ENCODE results near the gene SH3RF3.
"Not testable (repeated sequence)": the region's sequence is repeated elsewhere in the genome, so short reads cannot be mapped to it uniquely, and the experiment has no call there.

Gene SH3RF3

DNA sequence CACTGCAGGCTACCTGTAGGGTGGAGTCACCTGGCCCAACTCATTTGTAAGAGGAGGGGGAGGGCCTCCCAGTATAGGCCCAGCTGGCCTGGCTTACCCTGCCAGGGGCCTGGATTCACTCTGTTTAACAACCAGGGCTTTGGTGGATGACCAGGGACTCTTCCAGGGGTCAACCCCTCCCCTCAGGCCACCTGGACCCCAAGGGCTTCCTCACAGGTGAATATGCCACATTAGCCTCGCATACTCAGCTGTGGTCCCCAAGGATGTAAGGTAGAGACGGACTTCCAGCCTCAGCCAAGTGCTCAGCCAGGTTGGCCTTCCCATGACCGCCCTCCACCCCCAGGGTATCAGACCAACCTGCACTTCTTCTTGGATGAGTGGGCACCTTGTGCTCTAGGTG is 8.8 kb upstream of the SH3RF3 start:
- Mint-ChIP-seq H3K27ac (no peak overlapping the region), H3K4me3 (no peak overlapping the region), H3K36me3 (ENCODE audit: low read depth) (peaks cover 6% of the 10 kb centered on the region), H3K27me3 (ENCODE audit: low read depth, poor library complexity) (peaks cover 2% of the 10 kb centered on the region), H3K9me3 (peaks cover 38% of the 10 kb centered on the region), H3K4me1 (peaks cover 24% of the 10 kb centered on the region)
- DNase-seq: no peak
- TF ChIP-seq, protein P1, sequence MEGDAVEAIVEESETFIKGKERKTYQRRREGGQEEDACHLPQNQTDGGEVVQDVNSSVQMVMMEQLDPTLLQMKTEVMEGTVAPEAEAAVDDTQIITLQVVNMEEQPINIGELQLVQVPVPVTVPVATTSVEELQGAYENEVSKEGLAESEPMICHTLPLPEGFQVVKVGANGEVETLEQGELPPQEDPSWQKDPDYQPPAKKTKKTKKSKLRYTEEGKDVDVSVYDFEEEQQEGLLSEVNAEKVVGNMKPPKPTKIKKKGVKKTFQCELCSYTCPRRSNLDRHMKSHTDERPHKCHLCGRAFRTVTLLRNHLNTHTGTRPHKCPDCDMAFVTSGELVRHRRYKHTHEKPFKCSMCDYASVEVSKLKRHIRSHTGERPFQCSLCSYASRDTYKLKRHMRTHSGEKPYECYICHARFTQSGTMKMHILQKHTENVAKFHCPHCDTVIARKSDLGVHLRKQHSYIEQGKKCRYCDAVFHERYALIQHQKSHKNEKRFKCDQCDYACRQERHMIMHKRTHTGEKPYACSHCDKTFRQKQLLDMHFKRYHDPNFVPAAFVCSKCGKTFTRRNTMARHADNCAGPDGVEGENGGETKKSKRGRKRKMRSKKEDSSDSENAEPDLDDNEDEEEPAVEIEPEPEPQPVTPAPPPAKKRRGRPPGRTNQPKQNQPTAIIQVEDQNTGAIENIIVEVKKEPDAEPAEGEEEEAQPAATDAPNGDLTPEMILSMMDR (IDR thresholded peaks at IDR 0.05): no peak

GRCh38 chr2:109120686-109121085 is 8.3 kb upstream of the SH3RF3 start:
- H3K36me3 Mint-ChIP-seq (ENCODE audit: low read depth); H3K4me3 Mint-ChIP-seq; H3K27me3 Mint-ChIP-seq (ENCODE audit: low read depth, poor library complexity); DNase-seq: not testable (repeated sequence)
- peaks cover 29% of the 10 kb centered on the region for H3K4me1 Mint-ChIP-seq
- H3K27ac Mint-ChIP-seq: peak overlapping the region; percentile 25
- H3K9me3 Mint-ChIP-seq: peaks cover 34% of the 10 kb centered on the region

DNA sequence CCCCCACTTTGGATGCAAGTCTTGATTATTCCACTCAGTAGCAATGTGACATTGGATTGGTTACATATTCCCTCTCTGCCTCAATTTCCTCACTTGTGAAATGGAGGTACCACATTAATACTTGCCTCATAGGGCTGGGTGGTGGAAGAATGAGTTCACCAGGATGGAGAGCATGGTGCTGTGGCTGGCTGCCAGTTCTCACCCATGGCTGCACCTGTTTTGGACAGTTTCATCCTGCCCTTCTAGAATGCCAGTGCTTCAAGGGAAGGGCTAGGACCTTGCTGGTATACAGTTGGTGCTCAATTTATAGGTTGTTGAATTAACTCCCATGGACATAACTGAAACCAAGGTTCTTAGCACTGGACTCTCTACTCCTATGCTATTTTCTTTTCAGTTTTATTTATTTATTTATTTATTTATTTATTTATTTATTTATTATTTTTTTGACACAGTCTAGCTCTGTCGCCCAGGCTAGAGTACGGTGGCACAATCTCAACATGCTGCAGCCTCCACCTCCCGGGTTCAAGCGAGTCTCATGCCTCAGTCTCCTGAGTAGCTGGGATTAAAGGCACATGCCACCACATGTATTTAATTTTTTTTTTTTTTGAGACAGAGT is 5.3 kb upstream of the SH3RF3 start:
- H3K36me3 Mint-ChIP-seq (ENCODE audit: low read depth): no peaks in the 10 kb centered on the region
- peaks cover 13% of the 10 kb centered on the region for H3K9me3 Mint-ChIP-seq
- peaks cover 4% of the 10 kb centered on the region for H3K27me3 Mint-ChIP-seq (ENCODE audit: low read depth, poor library complexity)
- H3K27ac Mint-ChIP-seq: no peak overlapping the region
- H3K4me3 Mint-ChIP-seq: no peak overlapping the region
- TF ChIP-seq, protein P1 (IDR thresholded peaks at IDR 0.05): no peak
- H3K4me1 Mint-ChIP-seq: peaks cover 29% of the 10 kb centered on the region
- DNase-seq: no peak

DNA sequence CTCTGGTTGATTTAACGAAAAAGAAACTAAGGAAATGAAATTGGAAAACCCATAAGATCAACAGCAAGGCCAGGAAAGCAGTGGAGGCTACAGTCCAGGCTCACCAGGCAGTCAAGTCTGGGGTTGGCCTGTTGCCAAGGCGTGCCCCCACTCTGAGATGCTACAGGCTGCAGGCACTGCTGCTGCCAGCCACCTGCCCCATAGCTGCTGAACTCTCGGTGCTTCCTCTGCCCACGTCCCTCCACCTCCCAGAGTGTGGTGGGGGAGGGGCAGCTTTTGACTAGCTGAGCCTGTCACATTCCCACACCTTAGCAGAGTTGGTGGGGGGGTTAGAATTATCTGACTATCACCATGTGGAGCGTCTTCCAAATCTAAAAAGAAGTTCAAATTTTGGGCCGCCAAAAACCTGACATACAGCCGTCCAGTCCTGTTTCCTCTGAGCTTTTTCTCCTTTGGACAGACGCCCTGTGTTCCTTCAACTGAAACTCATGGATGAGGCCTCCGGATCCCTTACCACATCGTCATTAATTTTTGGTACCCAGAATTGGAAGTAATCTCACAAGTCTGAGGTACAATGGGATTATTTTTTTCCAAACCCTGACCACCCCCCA is 3.9 kb upstream of the SH3RF3 start:
- peaks cover 6% of the 10 kb centered on the region for H3K27me3 Mint-ChIP-seq (ENCODE audit: low read depth, poor library complexity)
- no peak overlapping the region for H3K4me3 Mint-ChIP-seq
- TF ChIP-seq, protein P1 (IDR thresholded peaks at IDR 0.05): no peak
- peaks cover 5% of the 10 kb centered on the region for H3K9me3 Mint-ChIP-seq
- DNase-seq: peak; percentile 27
- H3K27ac Mint-ChIP-seq: no peak overlapping the region
- H3K36me3 Mint-ChIP-seq (ENCODE audit: low read depth): no peaks in the 10 kb centered on the region
- H3K4me1 Mint-ChIP-seq: peaks cover 31% of the 10 kb centered on the region

DNA sequence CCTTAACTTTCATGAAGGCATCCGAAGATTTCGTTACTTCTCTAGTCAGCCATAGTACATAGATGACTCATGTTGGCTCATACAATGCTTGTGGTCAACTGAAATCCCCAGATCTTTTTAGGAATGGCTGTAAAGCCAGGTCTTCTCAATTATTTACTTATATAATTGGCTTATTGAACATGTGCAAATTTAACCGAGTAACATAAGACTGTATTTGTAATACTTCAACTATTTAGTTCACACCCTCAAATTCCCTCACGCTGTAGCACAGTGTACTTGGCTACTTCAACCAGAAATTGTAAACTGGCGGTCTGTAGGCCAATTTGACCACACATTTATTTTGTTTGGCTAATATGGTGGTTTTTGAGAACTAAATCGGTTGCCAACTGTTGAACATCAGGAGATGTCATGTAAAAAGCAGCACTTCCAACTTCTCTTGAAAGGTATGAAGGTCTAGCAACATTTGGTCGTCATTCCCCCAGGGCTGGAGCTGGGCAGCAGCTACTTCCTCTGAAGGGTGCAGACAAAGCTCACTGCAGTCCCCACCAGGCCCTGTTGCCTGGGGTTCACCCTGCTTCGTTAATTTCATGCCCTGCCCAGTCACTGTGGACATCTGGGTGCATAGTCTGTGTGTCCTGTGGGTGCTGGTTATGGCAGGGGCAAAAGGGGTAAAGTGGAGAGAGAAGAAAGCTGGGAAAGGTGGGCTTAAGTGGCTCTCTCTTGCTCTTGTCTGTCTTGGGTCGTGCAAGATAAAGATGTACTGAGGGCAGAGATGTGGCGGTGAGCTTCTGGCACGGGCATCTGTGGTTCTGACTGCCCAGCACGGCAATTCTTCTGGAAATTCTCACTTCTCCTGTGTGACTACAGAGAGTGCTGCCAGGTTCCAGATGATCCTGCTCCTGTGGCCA is 3.2 kb upstream of the SH3RF3 start:
- no peak overlapping the region for H3K27ac Mint-ChIP-seq

DNA sequence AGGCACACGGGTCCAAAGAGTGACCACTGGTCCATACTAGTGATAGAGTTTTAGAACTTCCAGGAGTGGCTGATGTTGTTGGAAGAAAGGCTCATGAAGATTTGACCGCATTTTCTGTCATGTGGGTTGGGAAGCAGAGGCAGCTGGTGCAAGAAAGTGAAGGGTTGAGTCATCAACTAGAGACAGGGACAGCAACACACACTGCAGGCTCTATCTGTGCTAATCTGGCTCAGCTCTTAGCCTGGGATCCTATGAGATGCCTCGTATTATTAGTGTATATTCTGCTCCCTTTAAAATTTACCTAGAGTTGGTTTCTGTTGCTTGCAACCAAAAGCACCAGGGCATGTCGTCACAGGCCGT is 2.5 kb upstream of the SH3RF3 start:
- H3K36me3 Mint-ChIP-seq (ENCODE audit: low read depth): no peaks in the 10 kb centered on the region
- TF ChIP-seq, protein P1 (IDR thresholded peaks at IDR 0.05): no peak
- no peak for DNase-seq
- H3K4me1 Mint-ChIP-seq: peaks cover 36% of the 10 kb centered on the region
- peaks cover 15% of the 10 kb centered on the region for H3K27me3 Mint-ChIP-seq (ENCODE audit: low read depth, poor library complexity)
- peaks cover 5% of the 10 kb centered on the region for H3K9me3 Mint-ChIP-seq
- H3K4me3 Mint-ChIP-seq: no peak overlapping the region
- H3K27ac Mint-ChIP-seq: no peak overlapping the region

More for the DNA sequence above, 3.2 kb upstream of the SH3RF3 start:
- H3K4me3 Mint-ChIP-seq: no peak overlapping the region
- no peaks in the 10 kb centered on the region for H3K36me3 Mint-ChIP-seq (ENCODE audit: low read depth)
- H3K27me3 Mint-ChIP-seq (ENCODE audit: low read depth, poor library complexity): peaks cover 14% of the 10 kb centered on the region
- peaks cover 5% of the 10 kb centered on the region for H3K9me3 Mint-ChIP-seq
- H3K4me1 Mint-ChIP-seq: peaks cover 36% of the 10 kb centered on the region
- TF ChIP-seq, protein P1 (IDR thresholded peaks at IDR 0.05): no peak
- DNase-seq: no peak
